Activated gamma-delta T cell treated with anti-CD3 and anti-CD28 coated beads, Interleukin-2, amount 50 U/mL, for 16 hours (primary cell): ENCODE results near the gene FHIP1B.

Experiments used
- DNase-seq: peaks from one replicate; pipeline ENCODE4 v3.0.0-alpha.2; 2020; ENCODE audit warnings: low read depth

Gene FHIP1B

DNA sequence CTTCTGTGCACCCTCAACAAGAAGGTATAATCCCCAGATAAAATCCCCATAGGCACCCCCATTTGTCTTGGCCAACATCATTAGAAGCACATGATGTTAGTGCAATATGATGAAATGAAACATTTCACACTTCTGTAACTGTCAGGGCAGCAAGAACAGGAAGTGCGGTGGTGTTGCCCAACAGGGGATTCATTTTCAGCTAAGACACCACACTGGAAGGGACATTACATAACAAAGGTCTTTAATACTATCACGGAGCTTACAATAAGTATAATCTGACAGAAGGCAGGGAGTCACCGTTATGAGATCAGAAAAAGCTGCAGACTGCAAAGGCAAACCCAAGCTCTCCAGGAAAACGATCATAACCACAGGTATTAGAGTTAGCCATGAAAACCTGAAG is 33.5 kb downstream of the FHIP1B start:
- no peak for DNase-seq

DNA sequence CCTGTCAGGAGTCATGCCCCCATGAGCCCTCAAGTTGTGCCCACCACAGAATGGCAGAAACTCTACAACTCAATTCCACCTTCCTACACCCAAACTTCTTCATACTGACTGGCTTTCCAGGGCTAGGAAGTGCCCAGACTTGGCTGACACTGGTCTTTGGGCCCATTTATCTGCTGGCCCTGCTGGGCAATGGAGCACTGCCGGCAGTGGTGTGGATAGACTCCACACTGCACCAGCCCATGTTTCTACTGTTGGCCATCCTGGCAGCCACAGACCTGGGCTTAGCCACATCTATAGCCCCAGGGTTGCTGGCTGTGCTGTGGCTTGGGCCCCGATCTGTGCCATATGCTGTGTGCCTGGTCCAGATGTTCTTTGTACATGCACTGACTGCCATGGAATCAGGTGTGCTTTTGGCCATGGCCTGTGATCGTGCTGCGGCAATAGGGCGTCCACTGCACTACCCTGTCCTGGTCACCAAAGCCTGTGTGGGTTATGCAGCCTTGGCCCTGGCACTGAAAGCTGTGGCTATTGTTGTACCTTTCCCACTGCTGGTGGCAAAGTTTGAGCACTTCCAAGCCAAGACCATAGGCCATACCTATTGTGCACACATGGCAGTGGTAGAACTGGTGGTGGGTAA is 35.1 kb downstream of the FHIP1B start, which contains the start of gene OR52W1:
Gene OR52W1, plus strand, starts transcription at position 51 of the 637 bp plus-strand sequence. Its CDS starts 0 bp downstream, at position 51.
- no peak for DNase-seq

GRCh38 chr11:6197466-6198200 is 36.8 kb downstream of the FHIP1B start:
- no peak for DNase-seq

DNA sequence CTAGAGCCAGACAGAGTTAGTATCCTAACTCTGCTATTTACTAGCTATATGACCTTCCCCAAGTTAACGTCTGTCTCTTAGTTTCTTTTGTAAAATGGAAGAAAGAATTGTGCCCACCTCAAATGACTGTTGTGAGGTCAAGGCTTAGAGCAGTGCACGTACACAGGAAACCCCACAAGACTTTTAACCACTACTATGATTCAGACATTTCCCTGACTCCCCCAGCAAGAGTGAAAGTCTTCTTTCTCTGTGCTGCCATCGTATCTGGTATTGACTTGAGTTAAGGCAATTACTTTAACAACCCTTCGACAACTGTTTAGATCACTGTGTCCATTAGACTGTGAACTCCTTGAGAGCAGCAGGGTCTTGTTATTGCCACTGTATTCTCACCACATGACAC is 38.0 kb downstream of the FHIP1B start:
- no peak for DNase-seq

- DNase-seq: no peak
Observed at GRCh38 chr11:6194065-6194581, 40.3 kb downstream of the FHIP1B start.

DNA sequence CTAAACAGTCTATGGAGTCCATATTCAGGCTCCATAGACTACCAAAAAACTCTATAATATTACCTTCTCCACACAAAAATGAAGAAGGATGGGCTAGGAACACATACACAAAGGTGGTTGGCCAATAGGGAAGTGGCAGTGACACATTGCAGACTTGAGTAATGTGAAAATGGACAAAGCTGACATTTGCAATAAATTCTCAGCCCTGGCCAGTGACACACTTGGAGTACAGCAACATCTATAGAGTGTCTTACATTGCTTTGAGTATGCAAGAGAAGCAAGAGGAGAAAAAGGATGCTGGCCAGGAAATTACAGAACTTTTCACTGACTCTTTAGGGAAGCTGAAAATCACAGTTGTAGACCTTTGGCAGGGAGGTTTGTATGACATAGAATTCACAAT is 42.7 kb downstream of the FHIP1B start:
- DNase-seq: no peak

GRCh38 chr11:6175440-6175839 is 59.0 kb downstream of the FHIP1B start:
- no peak for DNase-seq

DNA sequence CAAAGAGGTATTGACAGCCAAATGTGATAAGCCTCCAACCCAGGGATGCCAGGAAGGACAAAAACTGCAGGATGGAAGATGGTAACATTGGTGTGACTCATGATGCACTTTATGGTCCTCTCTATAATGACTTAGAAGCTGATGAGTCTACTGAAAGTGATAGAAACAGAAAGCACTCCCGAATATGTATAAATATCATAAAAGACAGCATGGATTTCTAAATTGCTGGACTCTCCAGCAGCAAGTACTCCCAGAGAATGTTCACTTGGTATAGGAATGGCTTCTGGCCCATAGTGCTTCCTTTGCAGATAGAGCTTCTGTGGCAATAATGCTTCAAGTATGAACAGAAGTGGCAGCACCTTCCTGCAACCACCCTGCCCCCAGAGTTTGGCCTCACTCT is 64.2 kb downstream of the FHIP1B start, which contains the start of gene OR52B2:
Gene OR52B2, minus strand, starts transcription at position 101 of the 400 bp plus-strand sequence. Its CDS starts 0 bp downstream, at position 101.
- no peak for DNase-seq
